ENCODE data around the gene ILRUN.
"Not testable (repeated sequence)": the region's sequence is repeated elsewhere in the genome, so short reads cannot be mapped to it uniquely, and the experiment has no call there.

The ILRUN gene

DNA sequence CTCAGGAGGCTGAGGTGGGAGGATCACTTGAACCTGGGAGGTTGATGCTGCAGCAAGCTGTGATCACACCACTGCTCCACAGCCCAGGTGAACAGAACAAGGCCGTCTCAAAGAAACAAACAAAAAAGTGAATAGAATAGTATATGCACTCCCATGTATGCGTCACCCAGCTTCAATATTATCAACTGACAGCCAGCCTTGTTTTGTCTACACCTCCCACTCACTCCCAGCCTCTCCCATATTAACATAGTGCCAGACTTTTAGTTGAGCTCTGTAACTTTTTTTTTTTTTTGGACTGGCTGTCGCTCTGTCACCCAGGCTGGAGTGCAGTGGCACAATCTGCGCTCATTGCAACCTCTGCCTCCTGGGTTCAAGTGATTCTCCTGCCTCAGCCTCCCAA, 18.1 kb upstream of the ILRUN start:
- H3K4me3 ChIP-seq (ENCODE audit: low read depth, low read length), result no peak overlapping the region
- TF ChIP-seq, protein P1, sequence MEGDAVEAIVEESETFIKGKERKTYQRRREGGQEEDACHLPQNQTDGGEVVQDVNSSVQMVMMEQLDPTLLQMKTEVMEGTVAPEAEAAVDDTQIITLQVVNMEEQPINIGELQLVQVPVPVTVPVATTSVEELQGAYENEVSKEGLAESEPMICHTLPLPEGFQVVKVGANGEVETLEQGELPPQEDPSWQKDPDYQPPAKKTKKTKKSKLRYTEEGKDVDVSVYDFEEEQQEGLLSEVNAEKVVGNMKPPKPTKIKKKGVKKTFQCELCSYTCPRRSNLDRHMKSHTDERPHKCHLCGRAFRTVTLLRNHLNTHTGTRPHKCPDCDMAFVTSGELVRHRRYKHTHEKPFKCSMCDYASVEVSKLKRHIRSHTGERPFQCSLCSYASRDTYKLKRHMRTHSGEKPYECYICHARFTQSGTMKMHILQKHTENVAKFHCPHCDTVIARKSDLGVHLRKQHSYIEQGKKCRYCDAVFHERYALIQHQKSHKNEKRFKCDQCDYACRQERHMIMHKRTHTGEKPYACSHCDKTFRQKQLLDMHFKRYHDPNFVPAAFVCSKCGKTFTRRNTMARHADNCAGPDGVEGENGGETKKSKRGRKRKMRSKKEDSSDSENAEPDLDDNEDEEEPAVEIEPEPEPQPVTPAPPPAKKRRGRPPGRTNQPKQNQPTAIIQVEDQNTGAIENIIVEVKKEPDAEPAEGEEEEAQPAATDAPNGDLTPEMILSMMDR (IDR thresholded peaks at IDR 0.05; ENCODE audit: borderline replicate concordance, insufficient read depth, low read depth, low read length), result no peak

DNA sequence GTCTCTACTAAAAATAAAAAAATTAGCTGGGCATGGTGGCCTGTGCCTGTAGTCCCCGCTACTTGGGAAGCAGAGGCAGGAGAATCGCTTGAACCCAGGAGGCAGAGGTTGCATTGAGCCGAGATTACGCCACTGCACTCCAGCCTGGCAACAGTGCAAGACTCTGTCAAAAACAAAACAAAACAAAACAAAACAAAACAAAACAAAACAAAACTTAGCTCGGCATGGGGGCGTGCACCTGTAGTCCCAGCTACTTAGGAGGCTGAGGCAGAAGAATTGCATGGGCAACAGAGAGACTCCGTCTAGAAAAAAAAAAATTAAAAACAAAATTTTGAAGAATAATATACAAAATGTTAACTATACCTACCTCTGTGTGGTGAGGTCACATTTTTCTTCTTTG, 16.3 kb upstream of the ILRUN start:
- not testable (repeated sequence) for H3K4me3 ChIP-seq (ENCODE audit: low read depth, low read length)

DNA sequence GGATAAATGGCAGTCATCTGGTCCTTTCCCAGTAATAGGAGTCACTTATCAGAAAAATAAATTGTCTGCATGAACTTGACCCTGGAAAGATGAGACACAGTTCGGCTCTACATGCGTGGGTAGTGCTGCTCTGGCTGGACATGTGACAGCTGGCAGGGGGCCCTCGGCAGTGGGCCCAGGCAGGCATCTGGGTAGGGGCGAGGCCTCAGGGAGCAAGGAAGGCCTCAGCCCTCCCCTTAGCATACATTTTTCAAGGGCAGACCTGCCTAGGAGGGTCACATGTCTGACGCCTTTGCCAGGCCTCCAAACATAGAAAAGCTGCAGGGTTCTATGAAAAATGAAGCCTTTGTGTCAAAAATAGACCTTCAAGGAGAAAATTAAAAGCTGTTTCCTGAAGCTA, 12.8 kb upstream of the ILRUN start:
- no peak overlapping the region for H3K4me3 ChIP-seq (ENCODE audit: low read depth, low read length)
- TF ChIP-seq, protein P1 (IDR thresholded peaks at IDR 0.05; ENCODE audit: borderline replicate concordance, insufficient read depth, low read depth, low read length), result no peak

DNA sequence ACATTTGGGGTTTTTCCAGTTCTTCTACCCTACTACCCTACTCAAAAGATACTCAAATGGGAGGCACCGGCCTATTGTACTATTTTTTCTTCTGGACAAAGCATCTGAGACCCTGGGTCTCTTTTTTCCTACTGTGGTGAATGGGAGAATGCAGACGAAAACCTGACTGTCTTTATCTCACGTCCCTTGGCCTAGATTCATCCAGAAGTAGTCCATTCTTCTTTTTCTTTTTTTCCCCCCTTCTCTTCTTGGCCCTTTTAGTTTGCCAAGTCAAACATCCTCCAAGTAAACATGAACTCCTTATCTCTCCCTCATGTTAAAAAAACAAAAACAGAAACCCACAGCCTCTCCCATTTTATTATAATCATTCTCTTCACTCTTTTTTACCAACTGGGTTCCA, 8.7 kb upstream of the ILRUN start:
- no peak overlapping the region for H3K4me3 ChIP-seq (ENCODE audit: low read depth, low read length)
- TF ChIP-seq, protein P1 (IDR thresholded peaks at IDR 0.05; ENCODE audit: borderline replicate concordance, insufficient read depth, low read depth, low read length), result no peak

DNA sequence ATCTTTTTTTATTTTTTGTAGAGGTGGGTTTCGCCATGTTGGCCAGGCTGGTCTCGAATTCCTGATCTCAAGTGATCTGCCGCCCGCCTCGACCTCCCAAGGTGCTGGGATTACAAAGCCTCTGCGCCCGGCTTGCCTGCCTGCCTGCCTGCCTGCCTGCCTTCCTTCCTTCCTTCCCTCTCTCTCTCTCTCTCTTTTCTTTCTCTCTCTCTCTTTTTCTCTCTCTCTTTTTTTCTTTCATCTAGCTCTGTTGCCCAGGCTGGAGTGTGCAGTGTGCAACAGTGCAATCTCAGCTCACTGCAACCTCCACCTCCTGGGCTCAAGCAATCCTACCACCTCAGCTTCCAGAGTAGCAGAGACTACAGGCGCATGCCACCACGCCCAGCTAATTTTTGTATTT, 4.6 kb upstream of the ILRUN start:
- TF ChIP-seq, protein P1 (IDR thresholded peaks at IDR 0.05; ENCODE audit: borderline replicate concordance, insufficient read depth, low read depth, low read length), result no peak
- H3K4me3 ChIP-seq (ENCODE audit: low read depth, low read length), result no peak overlapping the region

DNA sequence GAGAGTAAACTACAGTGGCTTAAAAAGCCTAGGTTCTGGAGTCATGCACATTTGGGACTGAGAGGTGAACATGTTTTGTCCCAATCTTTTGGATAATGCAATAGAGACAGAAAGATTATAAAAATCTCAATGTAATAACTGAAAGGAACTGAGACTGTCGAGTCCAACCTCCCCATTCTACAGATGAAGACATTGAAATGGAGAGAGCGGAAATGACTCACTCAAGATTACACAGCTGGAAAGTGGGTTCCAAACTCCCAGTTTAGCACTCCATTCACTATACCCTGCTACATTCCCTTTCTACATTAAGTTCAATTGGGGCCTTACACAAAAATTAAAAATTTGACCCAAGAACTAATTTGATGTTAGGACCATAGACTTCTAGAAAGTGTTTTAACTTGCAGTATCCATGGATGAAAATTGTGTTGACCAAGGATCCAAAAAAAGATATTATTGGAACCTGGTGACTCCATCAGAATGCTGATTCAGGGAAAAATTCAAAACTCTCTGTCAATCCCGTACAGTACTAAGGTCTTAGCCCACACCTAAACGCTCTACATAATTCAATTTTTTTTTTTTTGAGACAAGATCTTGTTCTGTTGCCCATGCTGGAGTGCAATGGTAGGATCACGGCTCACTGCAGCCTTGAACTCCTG, 1.5 kb upstream of the ILRUN start:
- H3K4me3 ChIP-seq (ENCODE audit: low read depth, low read length), result no peak overlapping the region
- TF ChIP-seq, protein P1 (IDR thresholded peaks at IDR 0.05; ENCODE audit: borderline replicate concordance, insufficient read depth, low read depth, low read length), result no peak

DNA sequence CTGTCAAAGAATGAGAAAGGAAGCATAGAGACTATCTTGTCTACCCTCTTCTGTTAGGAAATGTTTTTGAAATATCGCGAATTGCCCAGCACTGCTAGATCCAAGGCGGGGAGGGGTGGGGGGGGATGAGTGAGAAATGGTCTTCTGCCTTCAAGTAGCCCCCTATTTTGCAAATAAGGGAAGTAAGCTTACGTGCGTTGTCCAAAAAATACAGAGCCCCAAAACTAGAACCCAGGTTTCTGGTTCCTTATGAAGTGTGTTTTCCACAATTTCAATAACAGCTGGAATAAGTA, 923 bp upstream of the ILRUN start:
- TF ChIP-seq, protein P1 (IDR thresholded peaks at IDR 0.05; ENCODE audit: borderline replicate concordance, insufficient read depth, low read depth, low read length), result no peak
- H3K4me3 ChIP-seq (ENCODE audit: low read depth, low read length), result no peak overlapping the region

All from GM12875 (cell line).